ENCODE data around the gene MCL1.

Gene MCL1

GRCh38 chr1:150548632-150549495 lies 30.5 kb downstream of the MCL1 start, which contains the start of gene ADAMTSL4:
Gene ADAMTSL4 (plus strand): TSS chr1:150549408. CDS start chr1:150552289, 2,881 bp downstream.
- in situ Hi-C loops (cut with HindIII; ENCODE audit: low pct_unique_long_range_greater_than_20kb, low sequenced_read_pairs) = no loop called here
- peak; percentile 88 to 90 for DNase-seq (ENCODE audit: low read depth in 1 of 2, low spot score in 1 of 2)
- no peak for TF ChIP-seq JUND (IDR thresholded peaks at IDR 0.05; ENCODE audit: low read depth)

GRCh38 chr1:150548324-150548631 lies 31.1 kb downstream of the MCL1 start:
- no peak for TF ChIP-seq JUND (IDR thresholded peaks at IDR 0.05; ENCODE audit: low read depth)
- in situ Hi-C loops (cut with HindIII; ENCODE audit: low pct_unique_long_range_greater_than_20kb, low sequenced_read_pairs) = no loop called here
- DNase-seq (ENCODE audit: low read depth in 1 of 2, low spot score in 1 of 2) = no peak

- in situ Hi-C loops (cut with HindIII; ENCODE audit: low pct_unique_long_range_greater_than_20kb, low sequenced_read_pairs) = no loop called here
- no peak for DNase-seq (ENCODE audit: low read depth in 1 of 2, low spot score in 1 of 2)
- no peak for TF ChIP-seq JUND (IDR thresholded peaks at IDR 0.05; ENCODE audit: low read depth)
Observed at GRCh38 chr1:150546294-150546937, 33.0 kb downstream of the MCL1 start.

- DNase-seq (ENCODE audit: low read depth in 1 of 2, low spot score in 1 of 2) = no peak
- in situ Hi-C loops (cut with HindIII; ENCODE audit: low pct_unique_long_range_greater_than_20kb, low sequenced_read_pairs) = no loop called here
- no peak for TF ChIP-seq JUND (IDR thresholded peaks at IDR 0.05; ENCODE audit: low read depth)
Observed at GRCh38 chr1:150545486-150546032, 33.9 kb downstream of the MCL1 start.

- no peak for DNase-seq (ENCODE audit: low read depth in 1 of 2, low spot score in 1 of 2)
- in situ Hi-C loops (cut with HindIII; ENCODE audit: low pct_unique_long_range_greater_than_20kb, low sequenced_read_pairs) = no loop called here
- TF ChIP-seq JUND (IDR thresholded peaks at IDR 0.05; ENCODE audit: low read depth) = no peak
Observed at GRCh38 chr1:150544204-150544603, 35.2 kb downstream of the MCL1 start.

GRCh38 chr1:150543500-150544143 lies 35.8 kb downstream of the MCL1 start:
- no peak for DNase-seq (ENCODE audit: low read depth in 1 of 2, low spot score in 1 of 2)
- no peak for TF ChIP-seq JUND (IDR thresholded peaks at IDR 0.05; ENCODE audit: low read depth)
- in situ Hi-C loops (cut with HindIII; ENCODE audit: low pct_unique_long_range_greater_than_20kb, low sequenced_read_pairs) = no loop called here

GRCh38 chr1:150537732-150538684 lies 41.4 kb downstream of the MCL1 start:
- in situ Hi-C loops (cut with HindIII; ENCODE audit: low pct_unique_long_range_greater_than_20kb, low sequenced_read_pairs) = no loop called here
- peak; percentile 48 to 54 for DNase-seq (ENCODE audit: low read depth in 1 of 2, low spot score in 1 of 2)
- TF ChIP-seq JUND (IDR thresholded peaks at IDR 0.05; ENCODE audit: low read depth) = no peak

- TF ChIP-seq JUND (IDR thresholded peaks at IDR 0.05; ENCODE audit: low read depth) = no peak
- in situ Hi-C loops (cut with HindIII; ENCODE audit: low pct_unique_long_range_greater_than_20kb, low sequenced_read_pairs) = no loop called here
- no peak for DNase-seq (ENCODE audit: low read depth in 1 of 2, low spot score in 1 of 2)
Observed at GRCh38 chr1:150536836-150537731, 42.3 kb downstream of the MCL1 start.

GRCh38 chr1:150535511-150536287 lies 43.7 kb downstream of the MCL1 start:
- TF ChIP-seq JUND (IDR thresholded peaks at IDR 0.05; ENCODE audit: low read depth) = no peak
- no peak for DNase-seq (ENCODE audit: low read depth in 1 of 2, low spot score in 1 of 2)
- in situ Hi-C loops (cut with HindIII; ENCODE audit: low pct_unique_long_range_greater_than_20kb, low sequenced_read_pairs) = no loop called here

- in situ Hi-C loops (cut with HindIII; ENCODE audit: low pct_unique_long_range_greater_than_20kb, low sequenced_read_pairs) = no loop called here
- DNase-seq (ENCODE audit: low read depth in 1 of 2, low spot score in 1 of 2) = no peak
- TF ChIP-seq JUND (IDR thresholded peaks at IDR 0.05; ENCODE audit: low read depth) = no peak
Observed at GRCh38 chr1:150534002-150534401, 45.4 kb downstream of the MCL1 start.

All from T47D (cell line).